Mesothelial cell of epicardium (in vitro differentiated cells): ENCODE data around the gene AGBL4. TPM values are rescaled to one million over a fixed set of nuclear protein-coding genes. Genes with fewer than 3 reads are reported as not detected.

Source experiments
- DNase-seq, 2 experiments: peaks; one replicate each; pipeline ENCODE4 v3.0.0; 2021; ENCODE audit warnings: low spot score in 2 of 2; ENCODE audit not compliant: unreplicated experiment in 2 of 2
- H3K27ac Mint-ChIP-seq: 2 replicates; pipeline ENCODE4 v1.8.0; 2021; ENCODE audit warnings: mixed read lengths
- H3K27me3 Mint-ChIP-seq: 2 replicates; pipeline ENCODE4 v1.8.0; 2021; ENCODE audit warnings: low read depth, mixed read lengths
- H3K36me3 Mint-ChIP-seq: 2 replicates; pipeline ENCODE4 v1.8.0; 2021; ENCODE audit warnings: mixed read lengths
- H3K4me1 Mint-ChIP-seq: 2 replicates; pipeline ENCODE4 v1.8.0; 2021; ENCODE audit warnings: mixed read lengths
- H3K4me3 Mint-ChIP-seq: 2 replicates; pipeline ENCODE4 v1.8.0; 2021; ENCODE audit warnings: mild to moderate bottlenecking, moderate library complexity, mixed read lengths
- H3K9me3 Mint-ChIP-seq: 2 replicates; pipeline ENCODE4 v1.8.0; 2021; ENCODE audit warnings: mixed read lengths
- CTCF ChIP-seq: fragments of 200-600 bp; sonication (generic); IDR thresholded peaks from one replicate; pipeline ENCODE4 v1.5.0; 2021; ENCODE audit warnings: antibody characterized with exemption; ENCODE audit not compliant: unreplicated experiment
- total RNA-seq: library from RNA; stranded (reverse); gene quantifications from 3 replicates; pipeline ENCODE4 v1.2.1, GENCODE V29; 2021

AGBL4 gene
- total RNA-seq, 1 donor from 2014 or later = 0.42 TPM

- no peak for DNase-seq
- H3K27ac Mint-ChIP-seq = no peak overlapping the region
- H3K36me3 Mint-ChIP-seq = no peaks in the 10 kb centered on the region
- no peak for TF ChIP-seq CTCF
- H3K4me3 Mint-ChIP-seq = no peak overlapping the region
- no peaks in the 10 kb centered on the region for H3K9me3 Mint-ChIP-seq
- H3K4me1 Mint-ChIP-seq = no peaks in the 10 kb centered on the region
- peaks cover 14% of the 10 kb centered on the region for H3K27me3 Mint-ChIP-seq
Measured at GRCh38 chr1:48684381-48684780, 1339.4 kb downstream of the AGBL4 start.

GRCh38 chr1:48683839-48684238 is 1339.9 kb downstream of the AGBL4 start:
- no peak for DNase-seq
- H3K4me3 Mint-ChIP-seq = no peak overlapping the region
- peaks cover 14% of the 10 kb centered on the region for H3K27me3 Mint-ChIP-seq
- no peak overlapping the region for H3K27ac Mint-ChIP-seq
- H3K9me3 Mint-ChIP-seq = no peaks in the 10 kb centered on the region
- no peaks in the 10 kb centered on the region for H3K4me1 Mint-ChIP-seq
- TF ChIP-seq CTCF = no peak
- no peaks in the 10 kb centered on the region for H3K36me3 Mint-ChIP-seq

DNA sequence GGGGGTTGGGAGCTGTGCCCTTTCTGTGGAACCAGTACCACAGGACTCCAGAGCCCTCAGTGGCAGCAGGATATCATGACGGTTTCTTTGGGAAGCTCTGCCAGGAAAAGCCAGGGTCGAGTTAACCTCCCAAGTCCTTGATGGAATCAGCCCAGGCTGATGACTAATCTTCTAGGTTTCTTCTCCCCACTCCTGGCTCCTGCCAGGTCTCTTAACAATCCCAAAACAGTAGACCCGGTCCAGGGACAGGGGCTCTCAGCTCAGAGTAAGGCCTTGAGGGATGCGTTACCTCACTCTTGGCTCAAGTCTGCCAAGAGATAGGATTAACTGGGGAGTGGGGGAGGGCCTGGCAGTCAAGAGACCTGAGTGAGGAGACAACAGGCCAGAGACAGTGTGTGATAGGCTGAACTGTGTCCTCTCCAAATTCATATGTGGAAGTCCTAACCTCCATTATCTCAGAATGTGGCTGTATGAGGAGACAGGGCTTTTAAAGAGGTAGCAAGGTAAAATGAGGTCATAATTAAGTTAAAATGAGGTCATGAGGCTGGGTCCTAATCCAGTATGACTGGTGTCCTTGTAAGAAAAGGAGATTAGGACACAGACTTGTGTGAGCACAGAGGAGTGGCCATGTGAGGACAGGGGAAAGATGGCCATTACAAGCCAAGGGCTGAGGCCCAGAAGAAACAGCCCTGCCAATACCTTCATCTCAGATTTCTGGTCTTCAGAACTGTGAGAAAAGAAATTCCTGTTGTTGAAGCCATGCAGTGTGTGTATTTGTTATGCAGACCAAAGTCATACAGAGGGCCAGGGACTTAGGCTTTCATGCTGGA is 1342.1 kb downstream of the AGBL4 start:
- Mint-ChIP-seq H3K9me3 (no peaks in the 10 kb centered on the region), H3K36me3 (no peaks in the 10 kb centered on the region), H3K4me1 (no peaks in the 10 kb centered on the region), H3K27ac (no peak overlapping the region), H3K27me3 (peaks cover 15% of the 10 kb centered on the region), H3K4me3 (no peak overlapping the region)
- no peak for DNase-seq
- TF ChIP-seq CTCF = no peak

GRCh38 chr1:48680411-48681035 is 1343.2 kb downstream of the AGBL4 start:
- Mint-ChIP-seq H3K27ac (no peak overlapping the region), H3K27me3 (peaks cover 14% of the 10 kb centered on the region), H3K4me3 (no peak overlapping the region), H3K9me3 (no peaks in the 10 kb centered on the region), H3K4me1 (no peaks in the 10 kb centered on the region), H3K36me3 (no peaks in the 10 kb centered on the region)
- TF ChIP-seq CTCF = no peak
- DNase-seq = no peak

- Mint-ChIP-seq H3K27me3 (peaks cover 20% of the 10 kb centered on the region), H3K4me1 (no peaks in the 10 kb centered on the region), H3K9me3 (no peaks in the 10 kb centered on the region), H3K4me3 (no peak overlapping the region), H3K27ac (no peak overlapping the region), H3K36me3 (no peaks in the 10 kb centered on the region)
- DNase-seq = no peak
- TF ChIP-seq CTCF = no peak
Measured at GRCh38 chr1:48679859-48680258, 1343.9 kb downstream of the AGBL4 start.
